Activated CD8-positive, alpha-beta memory T cell treated with anti-CD3 and anti-CD28 coated beads, Interleukin-2, amount 50 U/mL, for 48 hours (primary cell): ENCODE data around the gene LITAF.
"Not testable (repeated sequence)": the region's sequence is repeated elsewhere in the genome, so short reads cannot be mapped to it uniquely, and the experiment has no call there.

Experiments used
- DNase-seq: peaks from one replicate; pipeline ENCODE4 v3.0.0-alpha.2; 2020

LITAF gene

DNA sequence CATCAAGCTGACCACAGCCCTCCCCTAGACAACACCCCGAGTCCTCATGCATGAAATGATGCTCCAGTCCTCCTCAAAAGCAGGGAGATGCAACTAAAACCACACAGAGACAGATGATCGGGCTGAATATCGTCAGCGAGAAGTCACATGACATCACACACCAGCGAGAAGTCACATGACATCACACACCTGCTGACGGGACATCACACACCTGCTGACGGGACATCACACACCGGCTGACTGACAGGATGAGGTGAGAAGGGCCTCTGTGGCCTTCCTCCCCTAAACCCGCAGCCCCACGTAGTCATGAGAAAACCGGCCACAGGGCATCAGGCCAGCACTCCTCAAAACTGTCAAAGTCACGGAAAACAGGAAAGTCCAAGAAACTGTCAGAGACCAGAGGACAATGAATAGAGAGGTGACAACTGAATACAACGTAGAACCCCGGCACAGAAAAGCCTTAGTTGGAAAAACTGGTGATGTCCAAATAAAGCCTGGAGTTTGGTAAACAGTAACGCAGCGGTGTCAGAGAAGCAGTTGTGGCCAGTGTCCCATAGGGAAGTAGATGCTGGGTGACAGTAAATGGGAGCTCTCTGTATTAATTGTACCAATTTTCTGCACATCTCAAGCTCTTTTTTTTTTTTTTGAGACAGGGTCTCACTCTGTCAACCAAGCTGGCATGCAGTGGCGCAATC is 14.3 kb downstream of the LITAF start:
- DNase-seq: no peak

DNA sequence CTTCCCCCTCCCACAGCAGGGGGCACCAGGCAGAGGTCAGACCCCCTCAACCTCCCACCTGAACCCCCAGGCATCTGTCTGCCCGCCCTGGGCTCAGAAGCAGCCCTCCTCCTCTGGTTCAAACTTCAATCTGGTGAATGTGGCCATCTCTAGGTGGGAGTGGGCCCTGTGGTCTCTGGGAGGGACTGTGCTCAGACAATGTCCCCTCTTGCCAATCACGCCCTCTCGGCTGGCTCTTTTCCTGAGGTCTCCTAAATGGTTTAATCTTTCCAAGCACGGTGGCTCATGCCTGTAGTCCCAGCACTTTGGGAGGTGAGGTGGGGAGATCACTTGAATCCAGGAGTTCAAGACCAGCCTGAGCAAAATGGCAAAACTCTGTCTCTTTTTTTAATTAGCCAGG is 15.2 kb downstream of the LITAF start:
- no peak for DNase-seq

DNA sequence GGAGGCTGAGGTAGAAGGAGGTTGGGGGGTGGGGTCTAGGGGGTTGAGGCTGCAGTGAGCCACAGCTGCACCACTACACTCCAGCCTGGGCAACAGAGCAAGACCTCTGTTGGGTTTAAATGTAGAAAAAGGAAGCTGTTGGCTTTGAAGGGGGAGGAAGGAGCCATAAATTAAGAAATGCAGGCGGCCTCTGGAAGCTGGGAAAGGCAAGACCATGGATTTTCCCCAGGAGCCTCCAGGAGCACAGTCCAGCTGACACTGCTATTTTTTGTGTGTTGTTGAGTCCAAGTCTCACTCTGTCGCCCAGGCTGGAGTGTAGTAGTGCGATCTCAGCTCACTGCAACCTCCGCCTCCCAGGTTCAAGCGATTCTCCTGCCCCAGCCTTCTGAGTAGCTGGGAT is 15.9 kb downstream of the LITAF start:
- DNase-seq: no peak

DNA sequence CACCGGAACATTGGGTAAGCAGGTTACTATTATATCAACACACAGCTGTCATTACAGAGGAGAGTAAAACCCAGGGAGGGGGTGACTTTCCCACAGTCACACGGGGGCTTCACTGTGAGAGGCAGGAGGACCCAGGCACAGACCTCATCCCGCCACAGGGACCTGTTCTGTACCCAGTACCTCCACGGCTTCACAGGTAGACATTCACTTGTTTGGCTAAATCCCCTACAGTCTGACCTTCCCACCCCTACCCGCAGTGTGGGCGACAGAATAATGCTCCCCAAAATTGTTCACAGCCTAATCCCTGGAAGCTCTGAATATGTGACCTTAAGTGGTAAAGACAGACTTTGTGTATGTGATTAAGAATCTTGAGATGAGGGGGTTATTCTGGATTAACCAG is 16.5 kb downstream of the LITAF start:
- no peak for DNase-seq

DNA sequence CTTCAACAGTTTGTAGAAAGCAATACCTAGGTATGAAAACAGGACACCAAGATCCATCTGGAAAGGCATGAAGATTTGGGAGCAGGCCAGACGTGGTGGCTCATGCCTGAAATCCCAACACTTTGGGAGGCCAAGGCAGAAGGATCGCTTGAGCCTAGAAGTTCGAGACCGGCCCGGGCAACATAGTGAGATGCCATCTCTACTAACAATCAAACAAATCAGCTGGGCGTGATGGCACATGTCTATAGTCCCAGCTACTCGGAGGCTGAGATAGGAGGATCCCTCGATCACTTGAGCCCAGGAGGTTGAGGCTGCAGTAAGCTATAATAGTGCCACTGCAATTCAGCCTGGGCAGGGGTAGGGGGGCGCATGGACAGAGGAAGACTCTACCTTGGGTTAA is 20.3 kb downstream of the LITAF start:
- DNase-seq: no peak

DNA sequence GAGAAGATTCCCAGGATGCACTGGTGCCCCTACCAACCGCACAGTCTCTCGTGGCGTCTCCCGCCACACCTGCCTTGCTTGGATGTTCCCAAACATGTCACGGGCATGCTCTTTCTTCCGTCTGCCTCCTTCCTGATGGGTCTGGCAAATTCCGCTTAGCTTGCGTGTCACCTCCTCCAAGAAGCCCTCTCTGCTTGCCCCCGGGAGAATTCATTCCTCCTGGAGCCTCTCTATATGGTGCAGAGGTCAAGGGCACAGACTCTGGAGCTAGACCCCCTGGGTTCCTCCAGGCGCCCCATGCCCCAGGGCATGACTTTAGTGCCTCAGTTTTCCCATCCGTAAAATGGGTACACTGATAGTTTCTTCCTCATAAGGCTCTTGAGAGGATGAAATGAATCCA is 21.1 kb downstream of the LITAF start:
- DNase-seq: no peak

DNA sequence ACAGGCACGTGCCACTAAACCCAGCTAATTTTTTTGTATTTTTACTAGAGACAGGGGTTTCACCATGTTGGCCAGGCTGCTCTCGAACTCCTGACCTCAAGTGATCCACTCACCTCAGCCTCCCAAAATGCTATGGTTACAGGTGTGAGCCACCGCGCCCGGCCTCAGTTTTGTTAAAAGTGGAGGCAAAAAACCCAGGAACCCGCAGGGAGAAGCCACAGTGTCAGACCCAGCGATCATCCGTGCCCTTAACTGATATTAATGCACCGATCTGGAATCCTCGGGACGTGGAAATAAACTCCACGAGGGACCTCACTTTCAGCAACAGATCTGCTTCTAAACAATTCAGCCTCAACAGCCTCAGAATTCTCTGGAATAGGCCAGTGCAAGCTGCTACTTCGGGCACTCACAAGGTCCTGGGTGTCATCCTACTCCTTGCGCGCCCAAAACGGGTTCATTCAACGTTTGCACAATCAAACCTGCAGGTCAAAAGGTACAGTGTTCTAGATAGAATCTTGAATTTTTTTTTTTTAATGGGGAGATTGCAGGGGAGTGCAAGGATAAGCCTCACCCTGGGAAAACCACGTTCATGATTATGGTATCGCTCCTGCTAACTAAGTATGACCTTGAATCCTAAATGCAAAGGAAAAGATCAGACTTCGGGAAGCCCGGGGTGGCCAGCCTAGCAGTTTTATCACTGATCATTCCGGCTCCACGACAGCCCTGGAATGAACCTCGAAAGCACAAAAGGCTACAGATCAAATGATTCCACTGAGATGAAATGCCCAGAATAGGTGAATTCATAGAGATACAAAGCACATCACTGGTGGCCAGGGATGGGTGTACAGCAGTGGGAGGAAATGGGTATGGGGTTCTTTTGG is 22.4 kb downstream of the LITAF start:
- DNase-seq: no peak

DNA sequence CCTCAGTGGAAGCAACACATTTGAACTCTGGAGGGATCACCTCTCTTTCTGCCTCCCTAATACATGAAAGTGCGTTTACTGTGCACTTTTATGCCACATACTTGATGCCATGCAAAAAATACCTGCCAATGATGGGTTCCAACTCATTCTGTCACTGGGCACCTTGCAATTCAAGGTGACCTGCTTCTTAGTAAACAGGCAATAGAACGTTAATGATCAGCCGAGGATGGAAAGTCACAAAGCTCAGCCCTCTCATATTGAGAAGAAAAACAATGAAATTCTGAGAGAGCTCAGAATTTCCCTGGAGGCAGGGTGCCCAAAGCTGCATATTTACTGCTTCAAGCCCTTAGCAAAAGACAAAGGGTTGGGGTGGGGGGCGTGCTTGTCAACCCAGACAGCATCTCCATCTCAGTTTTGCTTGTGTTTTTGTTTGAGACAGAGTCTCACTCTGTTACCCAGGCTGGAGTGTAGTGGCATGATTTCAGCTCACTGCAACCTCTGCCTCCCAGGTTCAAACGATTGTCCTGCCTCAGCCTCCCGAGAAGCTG is 23.2 kb downstream of the LITAF start:
- no peak for DNase-seq

DNA sequence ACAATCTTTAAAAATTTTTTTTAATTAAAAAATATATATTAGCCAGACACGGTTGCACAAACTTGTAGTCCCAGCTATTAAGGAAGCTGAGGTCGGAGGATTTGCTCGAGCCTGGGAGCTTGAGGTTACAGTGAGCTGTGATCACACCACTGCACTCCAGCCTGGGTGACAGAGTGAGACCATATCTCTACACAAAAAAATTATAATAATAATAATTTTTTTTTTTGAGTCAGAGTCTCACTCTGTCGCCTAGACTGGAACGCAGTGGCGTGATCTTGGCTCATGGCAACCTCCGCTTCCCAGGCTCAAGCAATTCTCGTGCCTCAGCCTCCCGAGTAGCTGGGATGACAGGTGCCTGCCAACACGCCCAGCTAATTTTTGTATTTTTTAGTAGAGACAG is 23.8 kb downstream of the LITAF start:
- no peak for DNase-seq

DNA sequence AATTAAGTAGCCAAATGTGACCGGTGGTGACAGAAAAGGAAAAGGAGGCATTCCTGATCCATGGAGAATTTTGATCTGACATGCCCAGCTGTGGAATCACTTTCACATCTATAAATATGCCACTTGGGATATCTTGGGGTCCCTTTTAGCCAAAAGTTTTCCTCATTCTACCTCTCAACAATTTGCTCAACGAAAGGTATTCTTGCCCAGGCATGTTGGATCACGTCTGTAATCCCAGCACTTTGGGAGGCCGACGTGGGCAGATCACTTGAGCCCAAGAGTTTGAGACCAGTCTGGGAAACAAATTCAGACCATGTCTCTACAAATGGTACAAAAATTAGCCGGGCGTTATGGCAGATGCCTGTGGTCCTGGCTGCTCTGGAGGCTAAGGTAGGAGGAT is 24.3 kb downstream of the LITAF start:
- no peak for DNase-seq

DNA sequence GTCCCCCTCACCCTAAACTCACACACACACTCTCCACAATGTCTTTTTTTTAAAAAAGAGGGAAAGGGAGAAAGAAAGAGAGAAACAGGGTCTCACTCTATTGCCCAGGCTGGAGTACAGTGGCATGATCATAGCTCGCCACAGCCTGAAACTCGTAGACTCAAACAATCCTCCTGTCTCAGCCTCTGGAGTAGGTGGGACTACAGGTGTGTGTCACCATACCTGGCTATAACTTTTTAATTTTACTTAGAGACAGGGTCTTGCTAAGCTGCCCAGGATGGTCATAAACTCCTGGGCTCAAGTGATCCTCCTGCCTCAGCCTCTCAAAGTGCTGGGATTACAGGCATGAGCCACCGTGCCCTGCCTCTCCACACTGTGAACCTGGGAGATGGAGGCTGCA is 24.9 kb downstream of the LITAF start:
- DNase-seq: no peak

DNA sequence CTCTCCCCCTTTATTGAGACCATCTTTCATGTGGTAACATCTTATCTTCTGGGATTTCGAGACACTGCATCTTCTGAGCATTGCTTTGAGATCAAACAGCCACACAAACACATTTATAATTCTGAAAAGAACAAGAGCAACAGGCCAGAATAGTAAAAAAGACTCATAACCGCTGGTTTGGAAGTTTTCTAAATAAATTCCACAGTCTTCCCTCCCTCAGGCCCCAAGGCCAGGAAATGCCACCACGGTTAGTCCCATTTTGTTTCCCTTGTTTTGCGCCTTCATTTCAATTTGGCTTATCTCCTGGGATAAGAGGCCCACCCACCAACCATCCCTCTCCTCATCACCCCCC is 25.3 kb downstream of the LITAF start:
- DNase-seq: no peak

DNA sequence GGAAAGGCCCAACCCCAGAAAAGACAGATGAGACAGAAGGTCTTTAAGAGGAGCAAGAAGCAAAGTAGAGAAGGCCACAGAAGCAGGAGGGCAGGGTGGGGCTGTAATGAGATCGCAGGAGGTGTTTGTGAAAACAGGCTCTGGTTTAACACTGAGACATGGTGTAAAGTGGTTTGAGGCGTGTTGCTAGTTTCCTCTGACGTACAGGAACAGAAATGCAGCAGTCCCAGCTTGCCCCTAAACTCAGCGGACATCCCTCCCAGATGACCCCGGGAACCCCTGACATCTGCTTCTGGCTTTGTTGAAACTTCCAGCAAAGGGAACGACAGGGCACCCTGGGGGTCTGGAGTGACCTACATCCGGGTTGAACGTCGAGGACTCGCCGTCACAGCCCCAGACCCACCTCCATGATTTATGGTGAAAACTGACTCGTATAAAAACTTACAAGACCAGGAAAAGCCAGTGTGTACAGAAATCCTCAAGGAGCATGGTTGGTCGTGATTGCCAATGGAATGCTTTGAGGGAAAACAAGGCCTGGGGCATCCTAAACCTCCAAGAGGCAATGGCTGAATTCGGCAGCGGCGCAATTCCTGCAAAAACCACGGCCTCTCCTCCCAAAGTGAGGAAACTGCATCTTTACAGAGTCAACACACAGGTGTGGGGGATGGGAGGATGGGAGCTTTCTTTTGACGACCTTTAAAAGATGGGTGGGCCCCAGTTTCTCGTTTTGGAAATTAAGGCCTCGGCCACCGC is 25.8 kb downstream of the LITAF start:
- peak; percentile 62 for DNase-seq

DNA sequence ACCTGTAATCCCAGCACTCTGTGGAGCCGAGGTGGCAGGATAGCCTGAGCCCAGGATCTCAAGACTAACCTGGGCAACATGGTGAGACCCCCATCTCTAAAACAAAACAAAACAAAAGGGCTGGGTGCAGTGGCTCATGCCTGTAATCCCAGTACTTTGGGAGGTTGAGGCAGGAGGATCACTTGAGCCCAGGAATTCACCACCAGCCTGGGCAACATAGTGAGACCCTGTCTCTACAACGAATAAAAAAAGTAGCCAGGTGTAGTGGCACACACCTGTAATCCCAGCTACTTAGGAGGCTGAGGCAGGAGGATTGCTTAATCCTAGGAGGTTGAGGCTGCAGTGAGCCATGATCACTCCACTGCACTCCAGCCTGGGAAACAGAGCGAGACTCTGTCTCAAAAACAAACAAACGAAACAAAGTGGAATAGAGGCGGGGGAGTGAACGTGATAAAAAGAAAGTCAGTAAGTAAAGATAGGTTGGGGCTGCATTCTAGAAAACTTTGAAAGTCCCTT is 28.4 kb downstream of the LITAF start:
- not testable (repeated sequence) for DNase-seq

DNA sequence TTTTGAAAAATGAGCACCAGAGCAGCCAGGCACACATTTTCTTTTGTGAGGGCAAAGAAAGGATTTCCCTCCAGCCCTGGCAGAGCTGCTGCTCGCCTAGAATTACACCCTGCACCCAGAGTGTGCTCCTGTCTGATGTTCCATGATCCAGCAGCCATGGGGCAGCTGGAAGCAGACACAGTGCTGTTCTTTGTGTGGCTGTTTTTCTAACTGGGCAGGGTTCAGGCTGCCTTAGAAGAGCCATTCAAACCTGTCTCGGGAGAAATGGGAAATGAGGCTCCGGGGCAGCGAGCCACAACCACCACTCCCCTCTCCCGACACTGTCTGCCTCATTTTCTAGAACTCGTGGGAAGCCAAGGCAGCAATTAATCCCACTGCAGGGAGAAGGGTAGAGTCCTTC is 28.9 kb downstream of the LITAF start:
- no peak for DNase-seq

DNA sequence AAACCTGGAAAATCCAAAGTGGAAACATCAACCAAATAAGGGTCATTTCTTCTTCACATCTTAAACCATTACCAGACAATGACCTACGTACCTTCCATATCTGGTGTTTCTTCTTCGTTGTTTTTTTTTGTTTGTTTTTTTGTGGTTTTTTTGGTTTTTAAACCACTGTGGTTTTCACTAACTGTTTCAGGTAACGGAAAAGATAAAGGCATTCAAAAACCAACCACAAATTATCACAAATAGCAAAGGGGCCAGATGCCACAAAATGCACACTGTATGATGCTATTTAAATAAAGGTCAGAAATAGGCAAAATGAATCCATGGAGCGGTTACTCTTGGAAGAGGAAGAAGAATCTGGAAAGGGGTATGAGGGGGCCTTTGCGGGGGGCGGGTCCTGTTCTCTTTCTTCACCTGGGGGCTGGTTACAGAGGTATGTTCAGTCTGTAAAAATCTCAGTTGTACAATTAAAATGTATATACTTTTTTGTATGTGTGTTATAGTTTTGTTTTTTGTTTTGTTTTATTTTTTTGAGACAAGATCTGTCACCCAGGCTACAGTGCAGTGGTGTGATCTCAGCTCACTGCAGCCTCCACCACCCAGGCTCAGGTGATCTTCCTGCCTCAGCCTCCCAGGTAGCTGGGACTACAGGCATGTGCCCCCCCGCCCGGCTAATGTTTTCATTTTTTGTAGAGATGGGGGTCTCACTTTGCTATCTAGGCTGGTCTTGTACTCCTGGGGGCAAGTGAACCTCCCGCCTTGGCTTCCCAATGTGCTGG is 29.6 kb downstream of the LITAF start:
- no peak for DNase-seq

DNA sequence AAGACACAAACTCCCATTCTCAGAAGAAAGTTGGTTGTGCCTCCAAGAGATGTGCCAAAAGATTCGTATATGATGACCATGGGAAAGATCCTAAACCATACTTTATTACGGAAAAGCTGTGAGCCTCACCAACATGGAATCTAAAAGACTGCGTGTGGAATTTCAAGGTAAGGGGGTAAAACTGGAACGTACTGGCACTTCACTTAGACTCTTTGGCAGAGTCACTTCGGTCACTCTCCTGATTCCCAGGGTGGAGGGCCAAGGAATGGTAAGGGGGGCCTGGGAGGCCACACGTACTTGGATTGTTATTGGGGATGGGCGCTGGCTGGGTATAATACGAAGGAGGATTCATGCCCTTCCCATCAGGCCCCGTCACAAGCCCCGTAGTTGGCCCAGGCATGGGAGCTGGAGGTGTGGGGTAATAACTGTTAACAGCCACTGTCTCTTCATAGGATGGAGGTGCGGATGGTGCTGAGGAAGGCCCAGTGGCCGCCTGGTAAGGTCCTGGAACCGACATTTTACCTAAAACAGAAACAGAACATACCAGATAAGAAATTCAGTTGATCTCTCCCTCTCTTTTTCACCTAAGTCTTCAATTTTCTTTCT is 30.4 kb downstream of the LITAF start:
- no peak for DNase-seq

DNA sequence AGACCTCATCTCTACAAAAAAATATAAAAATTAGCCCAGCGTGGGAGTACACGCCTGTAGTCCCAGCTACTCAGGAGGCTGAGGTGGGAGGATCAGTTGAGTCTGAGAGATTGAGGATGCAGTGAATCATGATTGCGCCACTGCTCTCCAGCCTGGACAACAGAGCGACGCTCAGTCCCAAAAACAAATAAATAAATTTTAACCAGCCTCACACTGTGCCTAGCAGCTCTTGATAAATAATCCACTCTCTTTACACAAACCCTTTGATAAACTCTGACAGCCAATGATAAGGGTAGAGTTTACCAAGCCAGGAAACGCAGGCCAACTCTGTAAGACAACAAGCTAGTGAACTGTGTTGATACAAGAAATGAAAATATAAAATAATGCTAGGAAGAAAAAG is 32.7 kb downstream of the LITAF start:
- DNase-seq: no peak

DNA sequence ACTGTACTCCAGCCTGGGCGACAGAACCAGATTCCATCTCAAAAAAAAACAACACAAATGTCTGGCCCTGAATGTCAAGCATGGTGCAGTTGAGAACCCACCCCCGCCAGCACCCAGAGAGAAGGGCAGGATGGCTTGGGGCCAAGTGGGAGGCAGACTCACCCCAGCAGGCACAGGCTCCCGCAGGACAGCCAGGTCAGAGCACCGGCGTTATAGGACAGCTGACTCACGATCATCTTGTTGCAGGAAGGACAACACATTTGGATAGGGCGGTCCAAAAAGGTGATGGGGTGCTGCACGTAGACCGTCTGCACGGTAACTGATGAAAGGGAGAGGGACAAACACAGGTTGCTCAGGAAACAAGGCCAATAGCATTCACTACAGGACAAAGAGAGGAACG is 33.3 kb downstream of the LITAF start:
- no peak for DNase-seq

DNA sequence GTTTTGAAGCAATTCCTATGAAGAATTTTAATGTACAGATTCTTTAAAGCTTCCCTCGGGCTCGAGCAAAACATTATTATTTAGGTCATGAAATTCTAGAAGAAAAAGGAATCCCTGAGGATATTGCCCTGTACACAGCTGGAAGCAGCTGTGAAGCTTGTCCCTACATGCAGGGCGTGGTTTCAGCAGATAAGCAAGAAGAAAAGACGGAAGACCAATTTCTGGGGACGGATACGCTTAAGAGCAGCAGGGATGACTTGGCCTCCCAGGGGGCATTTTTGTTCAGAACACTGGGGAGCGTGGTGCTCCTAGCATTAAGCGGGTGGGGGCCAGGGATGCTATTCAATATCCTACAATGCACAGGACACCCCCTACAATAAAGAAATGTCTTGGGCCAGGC is 34.3 kb downstream of the LITAF start:
- DNase-seq: no peak

DNA sequence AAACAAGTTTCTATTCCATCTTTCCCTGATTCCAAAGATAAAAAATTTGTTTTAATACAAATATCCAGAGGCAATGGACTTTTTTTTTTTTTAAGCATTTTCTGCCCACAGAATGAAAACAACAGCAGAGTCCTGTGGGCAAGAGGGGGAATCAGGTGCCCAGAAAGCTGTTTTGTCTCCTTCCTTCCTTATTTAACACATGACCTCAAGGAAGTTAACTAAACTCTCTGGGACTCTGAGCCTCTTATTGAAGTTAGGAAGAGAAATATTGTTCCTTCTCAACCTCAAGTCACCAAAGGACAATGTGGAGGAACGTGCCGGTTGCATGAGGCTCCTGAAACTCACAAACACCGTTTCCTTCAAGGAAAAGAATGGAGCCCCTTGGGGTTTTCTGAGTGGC is 34.9 kb downstream of the LITAF start:
- DNase-seq: no peak
